Fibroblast of pulmonary artery (primary cell): Measurements from ENCODE around the gene TPRG1L.

ENCODE experiments used
- DNase-seq: peaks from one replicate; pipeline ENCODE4 v3.0.0-alpha.2; 2010; ENCODE audit warnings: low read depth
- H3K4me3 ChIP-seq: replicated peaks from 2 replicates; pipeline ENCODE4 v1.5.1; 2011; ENCODE audit warnings: low read depth, mild to moderate bottlenecking, control low read depth, low read length, moderate library complexity
- CTCF ChIP-seq: IDR thresholded peaks from 2 replicates; pipeline ENCODE4 v1.5.1; 2011; ENCODE audit warnings: mild to moderate bottlenecking, control low read depth, low read length, inconsistent platforms; ENCODE audit errors: missing control alignments

Gene TPRG1L

GRCh38 chr1:3671371-3672180 lies 46.8 kb downstream of the TPRG1L start:
- H3K4me3 ChIP-seq = no peak overlapping the region
- no peak for DNase-seq
- TF ChIP-seq CTCF = no peak

GRCh38 chr1:3672231-3672970 lies 47.6 kb downstream of the TPRG1L start:
- no peak overlapping the region for H3K4me3 ChIP-seq
- no peak for TF ChIP-seq CTCF
- DNase-seq = no peak

- TF ChIP-seq CTCF = no peak
- DNase-seq = no peak
- no peak overlapping the region for H3K4me3 ChIP-seq
These were observed 48.2 kb downstream of the TPRG1L start for GRCh38 chr1:3672971-3673361.

GRCh38 chr1:3673381-3674099 lies 48.7 kb downstream of the TPRG1L start:
- no peak for TF ChIP-seq CTCF
- no peak overlapping the region for H3K4me3 ChIP-seq
- DNase-seq = no peak

GRCh38 chr1:3674100-3675094 lies 49.6 kb downstream of the TPRG1L start:
- no peak overlapping the region for H3K4me3 ChIP-seq
- DNase-seq = no peak
- no peak for TF ChIP-seq CTCF

- no peak for TF ChIP-seq CTCF
These were observed 50.6 kb downstream of the TPRG1L start for GRCh38 chr1:3675436-3675835.

More at GRCh38 chr1:3675436-3675835, 50.6 kb downstream of the TPRG1L start:
- DNase-seq = no peak
- H3K4me3 ChIP-seq = no peak overlapping the region
